Stomach smooth muscle (tissue), 2 donors: ENCODE results near the gene SHROOM3.

ENCODE experiments used
- H3K27ac ChIP-seq: one replicate; pipeline ENCODE4 v1.7.0; 2013; ENCODE audit warnings: mild to moderate bottlenecking, low read length, inconsistent platforms
- H3K27me3 ChIP-seq, 2 donors: one replicate each; pipeline ENCODE4 v1.7.0; 2013; ENCODE audit warnings: low read length in 2 of 2; ENCODE audit not compliant: insufficient read depth in 2 of 2, control insufficient read depth in 1 of 2
- H3K36me3 ChIP-seq, 2 donors: one replicate each; pipeline ENCODE4 v1.7.0; 2013; ENCODE audit warnings: low read length in 2 of 2; ENCODE audit not compliant: control insufficient read depth in 2 of 2, insufficient read depth in 2 of 2
- H3K4me1 ChIP-seq: one replicate; pipeline ENCODE4 v1.7.0; 2013; ENCODE audit warnings: low read length; ENCODE audit not compliant: control insufficient read depth, insufficient read depth
- H3K4me3 ChIP-seq, 2 donors: one replicate each; pipeline ENCODE4 v1.7.0; 2013; ENCODE audit warnings: low read length in 2 of 2
- H3K9ac ChIP-seq, 2 donors: one replicate each; pipeline ENCODE4 v1.7.0; 2013; ENCODE audit warnings: low read length in 2 of 2, mild to moderate bottlenecking in 1 of 2
- H3K9me3 ChIP-seq, 2 donors: one replicate each; pipeline ENCODE4 v1.7.0; 2013; ENCODE audit warnings: low read length in 2 of 2; ENCODE audit not compliant: control insufficient read depth in 2 of 2
- donor health status: healthy.
- donor health status: Pancreatic carcinoma.

Gene SHROOM3

DNA sequence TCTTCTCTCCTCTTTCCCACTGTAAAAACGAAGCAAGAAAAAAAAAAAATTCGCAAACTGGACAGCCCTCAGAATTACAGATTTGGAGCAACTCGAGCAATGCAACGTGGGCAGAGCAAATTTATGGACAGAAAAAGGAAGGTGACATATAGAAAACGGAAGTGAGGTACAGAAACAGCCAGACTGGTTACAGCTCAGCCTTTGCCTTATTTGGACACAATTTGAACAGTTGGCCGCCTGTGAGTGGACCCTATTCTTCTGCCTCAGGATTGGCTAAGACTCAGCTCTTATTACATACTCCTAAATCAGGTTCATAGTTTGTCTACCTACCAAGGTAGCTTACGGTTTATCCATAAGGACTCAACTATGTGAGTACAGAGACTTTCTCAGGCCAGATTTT, 364.1 kb downstream of the SHROOM3 start:
- Histone ChIP-seq H3K9ac (no peak overlapping the region), H3K9me3 (no peaks in the 10 kb centered on the region), H3K27ac (no peak overlapping the region), H3K4me1 (no peaks in the 10 kb centered on the region), H3K27me3 (no peaks in the 10 kb centered on the region), H3K4me3 (no peak overlapping the region), H3K36me3 (no peaks in the 10 kb centered on the region)

DNA sequence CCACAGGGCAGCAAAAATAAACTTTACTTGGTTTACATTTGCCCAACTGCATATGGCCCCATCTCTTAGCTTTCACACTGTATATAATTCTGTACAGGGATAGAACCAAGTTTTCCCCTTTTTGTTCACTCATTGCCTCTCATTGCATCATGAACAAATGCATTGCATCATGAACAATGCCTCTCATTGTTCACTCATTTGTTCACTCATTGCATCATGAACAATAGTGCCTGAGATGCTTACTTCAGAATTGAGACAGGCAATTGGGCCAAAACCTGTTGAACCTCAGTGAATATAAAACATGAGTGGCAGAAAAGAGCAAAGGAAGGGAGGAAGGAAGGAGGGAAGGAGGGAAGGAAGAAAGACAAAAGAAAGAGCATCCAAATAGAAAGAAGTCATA, 364.7 kb downstream of the SHROOM3 start:
- Histone ChIP-seq H3K36me3 (no peaks in the 10 kb centered on the region), H3K9ac (no peak overlapping the region), H3K4me3 (no peak overlapping the region), H3K27ac (no peak overlapping the region), H3K4me1 (no peaks in the 10 kb centered on the region), H3K27me3 (no peaks in the 10 kb centered on the region), H3K9me3 (no peaks in the 10 kb centered on the region)

GRCh38 chr4:76800902-76801301, 365.9 kb downstream of the SHROOM3 start:
- Histone ChIP-seq H3K9ac (no peak overlapping the region), H3K27me3 (no peaks in the 10 kb centered on the region), H3K36me3 (no peaks in the 10 kb centered on the region), H3K27ac (no peak overlapping the region), H3K4me1 (no peaks in the 10 kb centered on the region), H3K4me3 (no peak overlapping the region), H3K9me3 (no peaks in the 10 kb centered on the region)

DNA sequence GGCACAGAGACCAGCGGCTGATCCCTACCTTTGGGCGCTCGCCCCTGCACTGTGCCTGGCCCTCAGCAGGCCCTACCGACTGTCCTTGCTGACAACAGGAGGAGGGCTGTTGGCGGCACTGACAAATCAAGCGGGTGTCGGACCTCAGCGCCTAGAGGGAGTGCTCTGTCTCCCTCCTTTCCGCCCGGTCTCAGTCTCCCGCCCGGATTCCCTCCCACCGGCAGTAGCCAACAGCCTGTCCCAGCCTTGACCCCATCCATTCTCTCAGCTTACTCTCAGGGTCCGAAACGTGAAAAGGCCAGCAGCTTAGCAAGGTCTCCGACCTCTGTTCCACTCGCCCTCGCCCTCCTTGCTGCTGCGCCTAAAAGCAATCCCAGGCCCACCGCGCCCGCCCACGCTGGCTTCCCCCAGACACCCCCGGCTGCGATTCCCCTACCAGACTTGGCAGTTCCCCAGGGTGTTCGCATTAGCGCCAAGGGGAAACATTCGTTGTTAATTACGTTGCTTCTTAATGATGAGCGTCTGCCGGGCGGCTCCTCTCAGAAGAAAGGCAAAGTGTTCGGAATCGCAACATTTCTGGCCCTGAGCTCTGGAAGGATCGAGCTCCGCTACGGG, 366.7 kb downstream of the SHROOM3 start:
- Histone ChIP-seq H3K4me3 (peak overlapping the region in 1 of 2 donors; percentile 10), H3K9ac (no peak overlapping the region), H3K4me1 (no peaks in the 10 kb centered on the region), H3K27ac (no peak overlapping the region), H3K36me3 (no peaks in the 10 kb centered on the region), H3K9me3 (no peaks in the 10 kb centered on the region), H3K27me3 (no peaks in the 10 kb centered on the region)

- Histone ChIP-seq H3K27me3 (no peaks in the 10 kb centered on the region), H3K9me3 (no peaks in the 10 kb centered on the region), H3K36me3 (no peaks in the 10 kb centered on the region), H3K9ac (no peak overlapping the region), H3K4me3 (no peak overlapping the region), H3K4me1 (no peaks in the 10 kb centered on the region), H3K27ac (no peak overlapping the region)
Measured at GRCh38 chr4:76802236-76803021, 367.4 kb downstream of the SHROOM3 start.

DNA sequence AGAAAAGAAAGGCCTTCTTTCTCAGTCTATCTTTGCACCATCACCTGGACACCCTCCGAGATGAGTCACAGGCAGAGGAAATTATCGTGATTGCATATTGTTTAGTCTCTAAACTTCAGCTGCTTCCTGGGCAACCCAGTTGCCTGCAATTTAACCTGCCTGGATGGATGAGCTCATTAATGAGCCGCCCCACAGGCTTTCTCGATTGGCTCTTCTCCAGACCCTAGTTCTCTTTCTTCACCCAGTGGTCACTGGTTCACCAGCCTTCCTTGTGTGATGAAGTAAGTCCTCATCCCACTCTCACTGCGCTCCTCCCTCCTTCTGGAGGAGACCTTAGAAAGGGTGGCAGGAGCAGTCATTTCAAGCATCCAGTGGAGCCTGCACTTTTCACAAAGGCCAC, 368.5 kb downstream of the SHROOM3 start:
- H3K4me3 ChIP-seq = no peak overlapping the region
- no peaks in the 10 kb centered on the region for H3K36me3 ChIP-seq

DNA sequence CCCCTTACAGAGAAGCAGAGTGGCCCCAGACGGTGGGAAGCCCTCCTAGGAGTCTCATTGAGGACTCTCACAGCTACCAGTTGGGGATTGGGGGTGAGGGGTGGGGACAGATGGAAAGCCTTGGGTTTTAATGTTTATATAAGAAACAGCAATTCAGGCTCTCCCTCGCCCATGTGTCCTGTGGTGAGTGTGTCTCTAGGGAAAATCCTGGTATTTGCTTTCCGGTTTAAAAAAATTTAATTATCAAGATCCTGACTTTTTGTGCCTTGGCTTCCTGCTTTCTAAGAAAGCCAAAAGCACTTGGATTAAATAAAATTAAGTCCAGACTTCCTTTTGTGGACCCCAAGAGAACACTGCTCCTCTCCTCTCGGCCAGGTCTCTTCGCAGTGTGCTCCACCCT, 369.1 kb downstream of the SHROOM3 start:
- Histone ChIP-seq H3K9ac (no peak overlapping the region), H3K36me3 (no peaks in the 10 kb centered on the region), H3K4me1 (no peaks in the 10 kb centered on the region), H3K9me3 (peaks cover 3 to 4% of the 10 kb centered on the region in 2 donors), H3K27ac (no peak overlapping the region), H3K27me3 (no peaks in the 10 kb centered on the region), H3K4me3 (no peak overlapping the region)

More for the DNA sequence above, 368.5 kb downstream of the SHROOM3 start:
- Histone ChIP-seq H3K4me1 (no peaks in the 10 kb centered on the region), H3K27ac (no peak overlapping the region), H3K9ac (no peak overlapping the region), H3K9me3 (peaks cover under 1 to 3% of the 10 kb centered on the region in 2 donors), H3K27me3 (no peaks in the 10 kb centered on the region)

GRCh38 chr4:76806346-76806745, 371.3 kb downstream of the SHROOM3 start:
- Histone ChIP-seq H3K4me3 (no peak overlapping the region), H3K9me3 (peaks cover 3 to 4% of the 10 kb centered on the region in 2 donors), H3K4me1 (no peaks in the 10 kb centered on the region), H3K27me3 (no peaks in the 10 kb centered on the region), H3K9ac (no peak overlapping the region), H3K36me3 (no peaks in the 10 kb centered on the region), H3K27ac (no peak overlapping the region)

- Histone ChIP-seq H3K27ac (no peak overlapping the region), H3K36me3 (no peaks in the 10 kb centered on the region), H3K4me3 (no peak overlapping the region)
Measured at GRCh38 chr4:76806757-76807156, 371.7 kb downstream of the SHROOM3 start.

DNA sequence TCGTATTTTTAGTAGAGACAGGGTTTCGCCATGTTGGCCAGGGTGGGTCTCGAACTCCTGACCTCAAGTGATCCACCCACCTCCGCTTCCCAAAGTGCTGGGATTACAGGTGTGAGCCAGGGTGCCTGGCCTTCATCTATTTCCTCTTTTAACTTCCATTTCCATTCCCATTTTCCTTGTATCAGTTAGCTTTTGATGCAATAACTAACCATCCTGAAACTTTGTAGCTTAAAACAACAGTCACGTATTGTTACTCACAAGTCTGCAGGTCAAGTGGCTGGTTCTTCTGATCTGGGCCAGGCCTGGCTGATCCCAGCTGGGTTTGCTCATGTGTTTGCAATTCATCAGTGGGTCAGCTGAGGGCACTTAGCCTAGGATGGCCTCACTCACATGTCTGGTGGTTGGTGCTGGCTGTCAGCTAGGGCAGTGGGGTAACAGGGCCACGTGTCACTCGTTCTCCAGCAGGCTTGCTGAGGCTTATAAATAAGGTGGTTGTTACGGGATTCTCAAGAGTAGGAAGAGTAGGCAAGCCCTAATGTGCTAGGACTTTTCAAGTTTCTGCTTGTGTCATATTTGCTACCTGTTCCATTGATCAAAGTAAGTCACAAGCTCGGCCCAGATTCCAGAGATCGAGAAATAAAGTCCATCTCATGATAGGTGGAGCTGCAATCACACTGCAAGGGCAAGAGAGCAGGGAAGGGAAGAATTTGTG, 374.7 kb downstream of the SHROOM3 start:
- H3K4me1 ChIP-seq = peaks cover 3% of the 10 kb centered on the region
- no peak overlapping the region for H3K27ac ChIP-seq
- no peak overlapping the region for H3K4me3 ChIP-seq
- H3K9ac ChIP-seq = no peak overlapping the region
- no peaks in the 10 kb centered on the region for H3K36me3 ChIP-seq
- H3K9me3 ChIP-seq = peaks cover 3 to 4% of the 10 kb centered on the region in 2 donors
- no peaks in the 10 kb centered on the region for H3K27me3 ChIP-seq

More at GRCh38 chr4:76806757-76807156, 371.7 kb downstream of the SHROOM3 start:
- H3K4me1 ChIP-seq = no peaks in the 10 kb centered on the region
- no peaks in the 10 kb centered on the region for H3K27me3 ChIP-seq
- peaks cover 3 to 4% of the 10 kb centered on the region in 2 donors for H3K9me3 ChIP-seq
- no peak overlapping the region for H3K9ac ChIP-seq
